GM23248 (cell line): ENCODE data around the gene ANKRD12. TPM values are rescaled to one million over a fixed set of nuclear protein-coding genes. Genes with fewer than 3 reads are reported as not detected.
A peak's percentile ranks its signal among the peaks of the same experiment; 100 is the strongest.
"Not testable (repeated sequence)": the region's sequence is repeated elsewhere in the genome, so short reads cannot be mapped to it uniquely, and the experiment has no call there.

ENCODE experiments used
- DNase-seq: peaks from one replicate; pipeline ENCODE4 v3.0.0-alpha.2; 2015
- H2AFZ ChIP-seq: fragments of 200-600 bp; sonication (generic); 2 replicates; pipeline ENCODE4 v1.6.1; 2016; ENCODE audit warnings: antibody characterized with exemption
- H3F3A ChIP-seq: fragments of 200-600 bp; sonication (generic); 2 replicates; pipeline ENCODE4 v1.6.1; 2016; ENCODE audit warnings: mild to moderate bottlenecking, antibody characterized with exemption, mixed run types; ENCODE audit not compliant: insufficient read depth
- H3K27ac ChIP-seq: fragments of 200-600 bp; sonication (generic); 2 replicates; pipeline ENCODE4 v1.5.1; 2016; ENCODE audit warnings: mild to moderate bottlenecking
- H3K27me3 ChIP-seq: fragments of 200-600 bp; sonication (generic); replicated peaks from 2 replicates; pipeline ENCODE4 v1.6.1; 2016; ENCODE audit warnings: mild to moderate bottlenecking; ENCODE audit not compliant: insufficient read depth
- H3K36me3 ChIP-seq: fragments of 200-600 bp; sonication (generic); 2 replicates; pipeline ENCODE4 v1.6.1; 2016; ENCODE audit warnings: low read depth, mild to moderate bottlenecking
- H3K4me1 ChIP-seq: fragments of 200-600 bp; sonication (generic); 2 replicates; pipeline ENCODE4 v1.6.1; 2016; ENCODE audit warnings: mild to moderate bottlenecking; ENCODE audit not compliant: insufficient read depth
- H3K4me2 ChIP-seq: fragments of 200-600 bp; sonication (generic); one replicate; pipeline ENCODE4 v1.6.1; 2016; ENCODE audit warnings: mild to moderate bottlenecking; ENCODE audit not compliant: unreplicated experiment
- H3K4me3 ChIP-seq: fragments of 200-600 bp; sonication (generic); 2 replicates; pipeline ENCODE4 v1.5.1; 2016; ENCODE audit warnings: mild to moderate bottlenecking
- H3K79me2 ChIP-seq: fragments of 200-600 bp; sonication (generic); 2 replicates; pipeline ENCODE4 v1.6.1; 2016; ENCODE audit warnings: mild to moderate bottlenecking; ENCODE audit not compliant: insufficient read depth
- H3K9ac ChIP-seq: fragments of 200-600 bp; sonication (generic); 2 replicates; pipeline ENCODE4 v1.6.1; 2016; ENCODE audit warnings: mild to moderate bottlenecking
- H3K9me2 ChIP-seq: fragments of 200-600 bp; sonication (generic); 2 replicates; pipeline ENCODE4 v1.6.1; 2016; ENCODE audit warnings: mixed run types, mild to moderate bottlenecking, moderate library complexity; ENCODE audit not compliant: insufficient read depth
- H3K9me3 ChIP-seq: fragments of 200-600 bp; sonication (generic); one replicate; pipeline ENCODE4 v1.6.1; 2017; ENCODE audit warnings: low read depth
- H4K20me1 ChIP-seq: fragments of 200-600 bp; sonication (generic); 2 replicates; pipeline ENCODE4 v1.6.0; 2016; ENCODE audit not compliant: insufficient read depth
- EZH2 ChIP-seq: fragments of 200-600 bp; sonication (generic); IDR thresholded peaks from 2 replicates; pipeline ENCODE4 v1.6.1; 2018; ENCODE audit warnings: antibody characterized with exemption, mild to moderate bottlenecking; ENCODE audit not compliant: insufficient read depth, poor library complexity, severe bottlenecking
- EZH2phosphoT487 ChIP-seq: fragments of 200-600 bp; sonication (generic); IDR thresholded peaks from 2 replicates; pipeline ENCODE4 v1.6.1; 2018; ENCODE audit warnings: antibody characterized with exemption, moderate library complexity, mild to moderate bottlenecking, low read depth; ENCODE audit not compliant: insufficient read depth
- WGBS, 2 experiments: methylation state at CpG; one replicate each; pipeline ENCODE4 v1.1.6; 2015 to 2017; ENCODE audit warnings: low lambda C conversion rate in 2 of 2, low coverage in 1 of 2; ENCODE audit errors: missing lambda C conversion rate in 2 of 2; 5-methylcytosine and 5-hydroxymethylcytosine counted together
- in situ Hi-C: fragments of 300-500 bp; cut with MboI; formaldehyde crosslinking; loops from 2 replicates; pipeline ENCODE4 v1.15.0; 2020
- polyA plus RNA-seq: library from polyadenylated mRNA; unstranded; fragments of >200 nt; fragmentation: Nextera tagmentation; extraction: Ambion mirVana; gene quantifications from 2 replicates; pipeline ENCODE4 v1.2.1, GENCODE V29; 2016
- total RNA-seq: library from RNA; depleted of rRNA; stranded (reverse); fragments of >200 nt; shearing (Covaris generic); gene quantifications from 2 replicates; pipeline ENCODE4 v1.2.3, GENCODE V29; 2014; rRNA removed

The ANKRD12 gene
- total RNA-seq = 16.5 and 29.6 TPM in 2 replicates
- polyA plus RNA-seq = 30.4 and 34.8 TPM in 2 replicates

- H4K20me1 ChIP-seq = no peaks in the 10 kb centered on the region
- no peaks in the 10 kb centered on the region for H3K27me3 ChIP-seq
- H2AFZ ChIP-seq = peak within 1 kb of the TSS; percentile 68
- peaks cover 28% of the 10 kb centered on the region for H3K4me1 ChIP-seq
- DNase-seq = peak; percentile 98
- peak within 1 kb of the TSS; percentile 83 for H3K4me3 ChIP-seq
- H3F3A ChIP-seq = peaks cover 59% of the 10 kb centered on the region
- H3K9me3 ChIP-seq = no peaks in the 10 kb centered on the region
- peak within 1 kb of the TSS; percentile 98 for H3K27ac ChIP-seq
- H3K9me2 ChIP-seq = no peaks in the 10 kb centered on the region
- H3K79me2 ChIP-seq = peaks cover 65% of the 10 kb centered on the region
- peaks cover 15% of the 10 kb centered on the region; the same call in 1 of the 2 replicates for H3K36me3 ChIP-seq
- H3K9ac ChIP-seq = peak within 1 kb of the TSS; percentile 98
- H3K4me2 ChIP-seq = peak within 1 kb of the TSS; percentile 98
- 1% methylated on average over 55 to 79 of the region's 95 CpGs for WGBS, 2 experiments
- in situ Hi-C loops = no loop called here
- no peak for TF ChIP-seq EZH2phosphoT487
- no peak for TF ChIP-seq EZH2
Measured at GRCh38 chr18:9136315-9137155, at the start of gene ANKRD12. TSS of gene ANKRD12 (plus strand) at chr18:9136781. CDS start at chr18:9182433, 45,652 bp downstream.

GRCh38 chr18:9087144-9087543 is 49.4 kb upstream of the ANKRD12 start:
- no peaks in the 10 kb centered on the region for H3K4me1 ChIP-seq
- no peak overlapping the region for H3K9ac ChIP-seq
- no peaks in the 10 kb centered on the region for H3K9me3 ChIP-seq
- no peak for DNase-seq
- H3K9me2 ChIP-seq = no peaks in the 10 kb centered on the region
- no peak overlapping the region for H3K4me3 ChIP-seq
- no peak overlapping the region for H3K4me2 ChIP-seq
- H3K36me3 ChIP-seq = no peaks in the 10 kb centered on the region
- no peaks in the 10 kb centered on the region for H4K20me1 ChIP-seq
- H3K79me2 ChIP-seq = no peaks in the 10 kb centered on the region
- H3F3A ChIP-seq = no peaks in the 10 kb centered on the region
- H3K27ac ChIP-seq = no peak overlapping the region
- WGBS, 2 experiments = 87 to 100% methylated on average over 2 of the region's 2 CpGs
- H3K27me3 ChIP-seq = no peaks in the 10 kb centered on the region
- TF ChIP-seq EZH2phosphoT487 (no peak), EZH2 (no peak)
- H2AFZ ChIP-seq = no peak overlapping the region
- in situ Hi-C loops = no loop called here

GRCh38 chr18:9088252-9088651 is 48.3 kb upstream of the ANKRD12 start:
- Histone ChIP-seq H3K4me1 (no peaks in the 10 kb centered on the region), H3K4me3 (no peak overlapping the region), H2AFZ (no peak overlapping the region), H3K9me2 (no peaks in the 10 kb centered on the region), H3K4me2 (no peak overlapping the region), H4K20me1 (no peaks in the 10 kb centered on the region), H3K27ac (no peak overlapping the region), H3K27me3 (no peaks in the 10 kb centered on the region), H3K9ac (no peak overlapping the region), H3K36me3 (no peaks in the 10 kb centered on the region), H3K9me3 (no peaks in the 10 kb centered on the region), H3F3A (no peaks in the 10 kb centered on the region), H3K79me2 (no peaks in the 10 kb centered on the region)
- TF ChIP-seq EZH2 (no peak), EZH2phosphoT487 (no peak)
- in situ Hi-C loops = no loop called here
- DNase-seq = no peak
- 89 to 90% methylated on average over 5 of the region's 5 CpGs for WGBS, 2 experiments

GRCh38 chr18:9088727-9089126 is 47.9 kb upstream of the ANKRD12 start:
- 95 to 96% methylated on average over 2 of the region's 2 CpGs for whole genome bisulfite sequencing, 2 experiments
- H2AFZ ChIP-seq, H3K4me1 ChIP-seq, H3K36me3 ChIP-seq, in situ Hi-C loops, H3K79me2 ChIP-seq, H4K20me1 ChIP-seq, H3K4me2 ChIP-seq, H3K27me3 ChIP-seq, H3K9me3 ChIP-seq, DNase-seq, H3K9me2 ChIP-seq, H3K27ac ChIP-seq, H3F3A ChIP-seq, H3K9ac ChIP-seq, H3K4me3 ChIP-seq: not testable (repeated sequence)

GRCh38 chr18:9090578-9090977 is 46.0 kb upstream of the ANKRD12 start:
- no peaks in the 10 kb centered on the region for H3K36me3 ChIP-seq
- H3K27ac ChIP-seq = no peak overlapping the region
- no peak overlapping the region for H2AFZ ChIP-seq
- H3K79me2 ChIP-seq = no peaks in the 10 kb centered on the region
- no peak overlapping the region for H3K4me2 ChIP-seq
- H3K27me3 ChIP-seq = no peaks in the 10 kb centered on the region
- in situ Hi-C loops = no loop called here
- no peak overlapping the region for H3K9ac ChIP-seq
- WGBS, 2 experiments = 92 to 93% methylated on average over 5 of the region's 5 CpGs
- peaks cover 11% of the 10 kb centered on the region for H3F3A ChIP-seq
- H4K20me1 ChIP-seq = no peaks in the 10 kb centered on the region
- no peaks in the 10 kb centered on the region for H3K9me2 ChIP-seq
- H3K4me1 ChIP-seq = peaks cover 20% of the 10 kb centered on the region
- TF ChIP-seq EZH2 (no peak), EZH2phosphoT487 (no peak)
- DNase-seq = no peak
- H3K9me3 ChIP-seq = no peaks in the 10 kb centered on the region
- H3K4me3 ChIP-seq = no peak overlapping the region
